HG02884 (cell line): ENCODE results near the gene NES.

ENCODE experiments used
- ATAC-seq: cut with Tn5 transposase; IDR thresholded peaks from one replicate; pipeline ENCODE4 v1.9.1; 2021; ENCODE audit warnings: mild to moderate bottlenecking, moderate library complexity; ENCODE audit not compliant: unreplicated experiment

Gene NES

DNA sequence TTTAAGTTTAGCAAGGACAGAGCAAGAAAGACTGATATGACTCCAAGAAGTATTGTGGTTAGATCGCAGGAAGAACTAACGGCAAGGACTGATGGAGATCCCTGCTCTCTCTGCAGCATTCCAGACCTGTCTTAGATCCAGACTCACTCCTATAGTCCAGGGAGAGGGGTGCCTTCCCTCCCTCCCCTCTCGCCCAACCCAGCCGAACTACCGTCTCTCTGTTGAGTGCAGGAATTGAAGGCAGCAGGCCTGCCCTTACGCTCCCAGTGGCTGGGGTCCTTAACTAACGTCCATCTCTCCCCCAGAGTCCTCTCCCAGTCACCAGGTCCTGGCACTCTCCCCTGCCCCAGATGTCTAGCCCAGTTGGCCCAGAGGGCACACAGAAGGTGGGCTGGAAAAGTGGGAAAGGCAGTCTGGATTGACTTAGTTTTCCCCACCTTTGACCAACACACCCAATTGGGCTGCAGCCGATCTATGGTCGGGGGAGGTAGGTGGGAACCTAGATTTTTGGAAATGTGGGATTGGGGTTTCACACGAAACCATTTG, 27.0 kb upstream of the NES start:
- ATAC-seq: no peak

DNA sequence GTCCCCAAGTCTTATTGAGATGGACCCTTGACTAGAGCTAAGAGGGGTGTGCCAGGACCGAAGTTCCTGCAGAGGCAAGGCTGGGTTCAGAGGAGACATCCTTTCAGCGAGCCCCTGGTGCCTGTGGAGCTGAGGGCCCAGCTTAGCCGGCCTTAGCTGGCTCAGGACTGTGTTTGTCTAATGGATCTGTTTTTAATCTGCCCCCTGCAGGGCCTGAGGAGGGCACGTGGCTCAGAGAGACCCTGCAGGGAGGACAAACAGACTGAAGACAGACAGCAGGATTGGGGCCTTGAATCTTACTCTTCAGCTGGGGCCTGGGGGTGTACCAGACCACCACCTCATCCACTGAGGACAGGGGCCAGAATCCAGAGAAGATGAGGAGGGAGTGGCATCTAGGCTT, 26.5 kb upstream of the NES start:
- ATAC-seq: no peak

DNA sequence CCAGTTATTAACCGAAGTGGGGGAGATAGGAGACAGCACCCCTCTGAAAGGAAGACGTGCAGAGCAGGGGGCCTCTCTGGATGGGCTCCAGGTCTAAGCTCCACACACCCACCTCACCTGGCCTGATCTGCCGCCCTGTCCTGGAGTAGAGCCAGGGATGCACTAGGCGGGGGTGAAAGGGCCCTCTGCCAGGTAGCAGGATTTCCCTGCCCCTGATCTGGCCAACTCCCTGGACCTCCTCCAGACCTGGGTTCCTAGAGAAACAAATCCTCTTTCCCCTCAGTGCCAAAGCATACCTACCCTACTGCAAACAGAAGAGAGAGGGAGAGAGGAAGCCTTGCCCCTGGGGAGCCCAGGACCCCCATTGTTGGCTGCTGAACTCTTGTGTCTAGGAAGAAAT, 26.1 kb upstream of the NES start:
- ATAC-seq: no peak

DNA sequence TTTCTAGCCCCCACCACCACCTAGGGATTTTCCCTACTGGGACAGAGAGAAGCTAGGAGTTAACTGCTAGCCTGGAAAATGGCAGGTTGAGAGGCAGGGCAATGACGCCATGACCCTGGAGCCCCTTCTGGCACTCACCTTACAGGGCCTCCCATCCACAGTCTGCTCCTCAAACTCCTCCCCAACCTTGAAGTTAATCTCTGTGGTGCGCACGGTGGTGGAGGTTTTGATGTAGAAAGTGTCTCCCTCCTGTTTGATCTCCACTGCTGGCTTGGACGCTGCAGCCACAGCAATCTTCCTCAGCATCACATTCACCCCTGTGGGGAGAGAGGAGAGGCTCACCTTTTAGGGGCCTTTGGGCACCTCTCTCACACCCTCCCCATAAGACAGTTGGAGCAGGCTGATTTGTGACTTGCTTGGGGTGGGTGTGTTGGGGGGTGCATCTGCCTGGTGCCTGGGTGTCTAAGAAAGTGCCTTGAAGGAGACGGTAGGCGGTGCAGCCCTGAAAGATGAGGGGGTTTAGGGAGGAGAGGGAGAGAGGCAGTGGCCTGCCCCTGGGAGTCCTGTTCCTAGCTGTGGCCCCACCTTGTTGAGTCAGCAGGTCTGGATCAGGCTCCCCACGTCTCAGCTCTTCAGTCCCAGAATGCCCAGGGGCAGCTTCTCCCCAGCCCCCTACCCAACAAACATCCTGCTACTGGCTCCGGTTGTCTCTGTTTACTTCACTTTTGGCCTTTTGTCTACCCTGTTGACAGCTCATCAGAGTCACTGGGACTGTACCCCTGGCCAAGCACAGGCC, 23.7 kb upstream of the NES start:
- ATAC-seq: no peak

DNA sequence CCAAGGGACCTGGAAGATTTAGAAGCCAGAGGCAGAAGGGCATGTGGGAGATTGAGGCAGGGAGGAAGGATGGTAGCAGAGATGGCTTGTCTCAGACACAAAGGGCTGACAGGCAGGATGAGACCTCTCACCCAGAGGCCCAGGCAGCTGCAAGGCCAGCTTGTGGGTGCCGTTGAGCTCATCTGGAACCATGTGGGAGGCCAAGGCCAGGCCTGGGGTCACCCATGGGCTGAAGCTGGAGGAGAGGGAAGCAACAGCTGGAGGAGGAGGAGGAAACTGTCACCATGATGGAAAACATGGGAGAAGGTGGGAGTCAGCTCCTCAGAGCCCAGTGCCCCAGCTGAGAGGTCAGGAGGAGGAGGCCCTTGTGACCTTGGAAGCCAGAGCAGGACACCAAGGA, 21.8 kb upstream of the NES start:
- no peak for ATAC-seq

DNA sequence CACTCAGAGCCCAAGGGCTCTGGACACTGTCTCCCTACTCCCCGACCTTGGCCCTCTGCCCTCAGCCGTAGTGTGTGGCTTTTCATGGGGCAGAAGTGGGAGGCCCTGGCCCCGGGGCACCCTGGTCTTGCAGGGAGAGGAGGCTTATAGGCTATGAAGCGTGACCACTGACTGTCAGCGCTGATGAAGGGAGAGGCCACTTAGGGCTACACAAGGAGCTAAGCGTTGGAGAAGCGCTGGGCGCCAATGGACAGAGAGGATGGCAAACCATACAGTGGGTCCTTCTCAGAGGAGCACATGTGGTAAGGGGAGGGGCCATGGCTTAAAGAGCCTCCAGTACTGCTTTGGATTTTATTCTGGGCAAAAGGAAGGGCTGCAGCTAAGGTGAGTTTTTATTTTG, 20.3 kb upstream of the NES start:
- ATAC-seq: no peak

DNA sequence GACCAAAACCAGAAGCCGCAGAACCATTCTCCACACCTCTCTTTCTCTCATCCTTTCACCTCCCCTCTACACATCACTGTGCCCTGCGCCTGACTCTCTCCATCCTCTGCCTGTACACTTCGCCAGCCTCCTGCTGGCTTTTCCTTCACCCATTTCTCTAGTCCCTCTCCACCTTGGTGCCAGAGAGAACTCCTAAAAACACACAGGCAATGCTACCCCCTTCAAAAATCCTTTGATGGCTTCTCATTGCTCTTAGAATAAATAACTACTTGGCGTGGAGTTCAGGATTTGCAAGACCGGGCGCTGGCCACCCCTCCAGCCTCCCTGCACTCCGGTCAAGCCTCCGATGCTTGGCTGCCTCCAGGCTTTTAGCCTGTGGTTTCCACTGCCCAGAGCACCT, 19.5 kb upstream of the NES start:
- ATAC-seq: no peak

DNA sequence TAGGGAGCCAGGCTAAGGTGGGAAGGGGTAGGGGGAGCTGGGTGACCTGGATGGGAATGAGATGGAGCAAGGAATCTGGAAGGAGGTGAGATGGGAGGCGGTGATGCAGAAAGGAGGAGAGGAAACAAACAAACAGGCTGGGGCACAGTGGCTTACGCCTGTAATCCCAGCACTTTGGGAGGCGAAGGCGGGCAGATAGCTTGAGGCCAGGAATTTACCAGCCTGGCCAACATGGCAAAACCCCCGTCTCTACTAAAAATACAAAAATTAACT, 17.4 kb upstream of the NES start:
- no peak for ATAC-seq

DNA sequence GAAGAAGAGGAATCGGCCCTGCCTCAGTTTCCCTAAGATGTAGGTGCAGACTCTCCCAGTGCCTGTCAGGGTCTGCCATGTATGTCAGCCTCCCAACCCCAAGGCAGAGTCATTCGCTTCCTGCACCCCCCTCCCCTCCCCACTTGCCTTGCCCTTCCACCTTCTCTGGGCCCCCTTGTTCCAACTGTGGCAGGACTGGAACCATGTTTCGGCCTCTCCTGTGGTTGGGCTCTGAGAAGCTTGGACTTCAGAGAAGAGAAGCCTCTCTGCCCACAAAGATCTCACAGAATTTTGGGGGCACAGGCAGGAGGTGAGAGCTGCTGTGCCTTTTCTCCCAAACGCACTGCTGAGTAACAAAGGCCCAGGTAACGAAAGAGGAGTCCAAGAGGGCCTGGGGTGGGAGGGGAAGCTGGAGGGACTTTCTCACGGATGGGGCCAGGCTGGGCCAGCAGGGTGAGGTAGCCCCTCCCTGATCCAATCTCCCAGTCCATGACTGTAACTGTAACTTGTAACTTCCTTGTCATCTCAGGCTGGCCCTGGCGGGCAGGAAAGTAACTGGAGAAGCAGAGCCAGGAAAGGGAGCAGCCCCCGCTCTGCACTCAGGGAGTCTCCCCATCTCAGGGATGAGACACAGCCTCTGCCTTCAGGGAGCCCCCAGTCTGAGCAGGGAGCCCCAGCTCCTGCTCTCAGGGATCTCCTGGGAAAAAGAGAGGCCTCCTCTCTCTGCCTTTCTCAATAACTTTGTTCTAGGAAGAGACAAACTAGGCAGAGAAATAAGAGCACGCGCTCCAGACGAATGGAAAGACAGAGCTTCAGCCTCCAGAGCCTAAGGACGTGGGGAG, 16.9 kb upstream of the NES start:
- no peak for ATAC-seq

DNA sequence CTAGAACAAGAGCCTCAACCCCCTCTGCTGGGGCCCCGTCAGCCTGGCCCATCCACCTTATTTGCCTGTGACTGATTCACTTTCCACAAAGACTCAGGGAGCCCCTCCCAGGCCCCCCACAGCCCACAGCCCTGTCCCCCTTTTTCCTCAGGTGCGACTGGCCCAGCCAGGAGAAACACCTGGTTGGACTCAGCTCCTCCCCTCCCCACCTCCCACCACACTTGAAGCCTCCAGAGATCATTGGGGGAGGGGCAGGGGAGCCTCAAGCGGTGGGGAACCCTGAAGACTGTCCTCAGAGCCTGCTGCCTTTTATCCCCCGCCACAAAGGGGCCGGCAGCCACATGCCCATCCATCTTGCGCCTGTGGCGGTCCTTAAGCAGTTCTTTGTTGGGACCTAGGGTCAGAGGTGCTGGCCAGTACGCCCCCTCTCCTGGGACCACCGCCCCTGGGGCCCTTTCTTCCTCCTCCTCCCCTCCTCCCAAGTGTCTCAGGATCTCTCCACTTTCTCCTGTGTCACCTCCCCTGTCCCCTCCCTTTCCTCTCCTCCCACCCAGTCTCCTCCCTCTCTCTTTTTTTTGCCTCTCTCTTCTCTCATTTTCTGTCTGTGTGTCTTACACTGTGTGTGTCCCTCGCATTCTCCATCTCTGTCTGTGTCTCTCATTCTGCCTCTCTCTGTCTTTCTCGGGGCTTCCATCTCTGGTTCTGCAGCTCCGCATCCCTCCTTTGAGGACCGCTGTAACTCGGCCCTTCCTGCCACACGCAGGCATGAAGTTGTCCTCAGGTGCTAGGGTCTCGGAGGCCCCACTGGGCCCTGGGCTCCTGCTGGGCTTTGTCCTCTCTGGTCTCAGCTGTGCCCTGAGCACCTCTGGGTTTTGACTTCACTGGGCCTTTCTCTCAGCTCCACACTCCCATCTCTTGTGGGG, 16.0 kb upstream of the NES start:
- ATAC-seq: no peak

DNA sequence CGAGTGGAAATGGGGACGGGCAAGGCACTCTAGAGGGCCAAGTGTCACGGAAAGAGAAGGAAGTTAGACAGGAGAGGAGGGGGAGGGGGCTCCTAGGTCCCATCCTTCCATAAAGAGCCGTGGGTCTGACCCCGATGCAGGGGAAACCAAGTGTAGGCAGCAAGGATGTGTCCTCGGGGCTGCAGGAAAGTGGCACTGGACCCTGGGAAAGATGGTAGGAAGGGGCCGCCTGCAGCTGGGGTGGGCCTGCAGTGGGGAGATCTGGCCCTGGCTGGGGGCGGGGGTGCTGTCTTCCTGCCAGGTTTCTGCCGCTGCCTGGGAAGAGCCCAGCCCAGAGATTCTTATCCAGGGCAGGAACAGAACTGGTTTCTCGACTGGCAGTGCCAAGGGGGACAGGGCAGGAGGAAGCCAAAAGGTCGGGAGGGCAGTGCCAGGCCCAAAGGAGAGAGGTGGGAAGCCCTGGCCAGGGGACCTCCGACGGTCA, 15.3 kb upstream of the NES start:
- no peak for ATAC-seq

DNA sequence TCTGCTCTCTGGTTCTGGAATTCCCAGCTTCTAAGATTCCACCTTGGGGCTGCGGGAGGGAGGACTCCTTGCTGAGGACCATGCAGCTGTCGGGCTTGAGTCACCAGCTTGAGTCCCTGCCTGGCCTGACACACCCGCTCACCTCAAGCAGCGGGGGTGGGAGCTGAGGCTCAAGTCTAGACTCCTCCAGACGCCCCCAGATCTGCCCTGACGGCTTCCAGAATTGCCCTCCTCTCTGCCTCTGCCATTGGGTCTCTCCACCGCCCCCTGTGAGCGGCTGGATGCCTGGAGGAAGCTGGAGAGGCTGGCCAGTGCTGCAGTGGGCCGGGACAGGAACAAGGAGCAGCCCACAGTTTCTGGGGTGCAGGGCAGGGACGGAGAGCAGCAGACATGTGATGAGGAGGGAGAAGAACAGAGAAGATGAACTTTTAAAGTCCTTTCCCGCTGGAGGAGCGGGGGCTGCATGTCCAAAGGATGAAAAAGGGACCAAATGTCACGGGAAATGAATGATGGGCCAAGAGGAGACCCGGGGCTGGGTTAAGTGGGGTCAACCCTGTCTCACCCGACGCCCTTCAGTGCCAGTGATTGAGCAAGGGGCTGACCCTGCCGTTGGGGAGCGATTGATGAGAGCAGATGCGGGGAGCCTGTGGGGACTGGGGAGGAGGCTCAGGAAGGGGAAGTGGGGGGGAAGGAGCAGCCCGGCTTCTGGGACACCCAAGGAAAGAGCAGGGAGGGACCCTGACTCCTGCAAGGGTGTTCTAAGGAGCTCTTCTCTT, 14.6 kb upstream of the NES start:
- ATAC-seq: no peak

DNA sequence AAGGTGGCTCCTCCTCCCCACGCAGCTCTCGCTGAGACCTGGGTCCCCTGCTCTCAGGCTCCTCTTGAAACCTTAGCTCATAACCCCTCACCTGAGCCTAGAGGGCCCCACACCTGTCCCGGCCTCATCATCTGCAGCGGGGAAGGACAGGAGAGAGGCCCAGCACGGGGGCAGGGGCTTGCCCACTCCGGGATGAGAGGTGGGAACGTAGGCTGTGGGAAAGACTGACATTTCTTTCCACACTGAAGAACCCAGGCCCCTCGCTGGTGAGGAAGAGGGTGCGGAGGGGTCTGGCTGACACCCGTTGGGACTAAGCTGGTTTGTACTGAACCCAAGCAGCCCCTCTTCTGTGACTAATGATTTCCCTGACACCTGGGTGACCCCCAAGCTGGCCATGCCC, 14.0 kb upstream of the NES start:
- no peak for ATAC-seq

DNA sequence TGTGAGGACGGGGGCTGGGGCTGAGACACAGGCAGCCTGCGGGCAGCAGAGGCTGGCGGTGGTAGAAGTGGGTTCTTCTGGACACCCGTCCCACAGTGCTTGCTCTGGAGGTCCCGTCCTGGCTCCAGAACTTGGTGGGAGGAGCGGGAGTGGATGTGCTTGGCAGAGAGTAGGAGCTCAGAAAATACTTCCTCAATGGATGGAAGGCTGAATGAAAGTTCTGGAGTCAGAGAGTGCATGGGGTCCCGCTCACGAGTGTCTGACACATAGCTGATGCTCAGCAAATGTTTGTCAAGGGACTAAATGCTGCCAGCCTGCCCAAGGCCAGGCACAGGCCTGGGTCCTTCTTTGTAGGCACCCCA, 13.4 kb upstream of the NES start:
- no peak for ATAC-seq

DNA sequence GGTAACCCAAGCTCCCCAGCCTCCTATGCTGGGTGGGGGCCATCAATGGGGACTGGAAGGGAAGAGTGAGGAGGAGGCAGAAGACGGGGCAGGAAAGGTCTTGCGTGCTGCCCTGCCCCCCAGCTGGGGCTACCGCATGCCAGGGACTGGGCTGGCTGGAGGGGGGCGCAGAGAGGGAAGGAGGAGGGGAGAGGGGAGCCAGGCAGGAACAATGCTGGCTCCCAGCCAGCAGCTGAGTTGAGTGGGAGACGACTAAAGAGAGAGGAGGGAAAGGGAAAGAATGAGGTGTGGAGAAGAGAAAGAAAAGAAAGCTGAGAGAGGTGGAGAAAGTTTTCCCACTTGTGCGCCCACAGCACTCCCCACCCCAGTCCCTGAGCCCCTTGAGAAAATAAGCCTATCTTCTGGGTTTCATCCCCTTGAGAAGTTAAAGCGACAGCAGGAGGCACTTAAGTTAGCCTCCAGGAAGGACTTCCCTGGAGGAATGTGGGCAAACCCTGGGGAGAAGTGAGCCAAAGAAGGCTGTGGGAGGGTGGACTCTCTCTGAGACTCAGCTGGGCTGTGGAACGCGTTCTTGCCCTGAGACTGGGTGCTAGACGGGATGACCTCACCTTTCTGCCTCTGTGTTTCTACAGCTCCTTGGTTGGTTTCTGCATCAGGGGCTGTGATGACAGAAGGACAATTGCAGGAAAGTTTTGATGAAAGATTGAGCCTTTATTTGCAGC, 12.9 kb upstream of the NES start:
- no peak for ATAC-seq

DNA sequence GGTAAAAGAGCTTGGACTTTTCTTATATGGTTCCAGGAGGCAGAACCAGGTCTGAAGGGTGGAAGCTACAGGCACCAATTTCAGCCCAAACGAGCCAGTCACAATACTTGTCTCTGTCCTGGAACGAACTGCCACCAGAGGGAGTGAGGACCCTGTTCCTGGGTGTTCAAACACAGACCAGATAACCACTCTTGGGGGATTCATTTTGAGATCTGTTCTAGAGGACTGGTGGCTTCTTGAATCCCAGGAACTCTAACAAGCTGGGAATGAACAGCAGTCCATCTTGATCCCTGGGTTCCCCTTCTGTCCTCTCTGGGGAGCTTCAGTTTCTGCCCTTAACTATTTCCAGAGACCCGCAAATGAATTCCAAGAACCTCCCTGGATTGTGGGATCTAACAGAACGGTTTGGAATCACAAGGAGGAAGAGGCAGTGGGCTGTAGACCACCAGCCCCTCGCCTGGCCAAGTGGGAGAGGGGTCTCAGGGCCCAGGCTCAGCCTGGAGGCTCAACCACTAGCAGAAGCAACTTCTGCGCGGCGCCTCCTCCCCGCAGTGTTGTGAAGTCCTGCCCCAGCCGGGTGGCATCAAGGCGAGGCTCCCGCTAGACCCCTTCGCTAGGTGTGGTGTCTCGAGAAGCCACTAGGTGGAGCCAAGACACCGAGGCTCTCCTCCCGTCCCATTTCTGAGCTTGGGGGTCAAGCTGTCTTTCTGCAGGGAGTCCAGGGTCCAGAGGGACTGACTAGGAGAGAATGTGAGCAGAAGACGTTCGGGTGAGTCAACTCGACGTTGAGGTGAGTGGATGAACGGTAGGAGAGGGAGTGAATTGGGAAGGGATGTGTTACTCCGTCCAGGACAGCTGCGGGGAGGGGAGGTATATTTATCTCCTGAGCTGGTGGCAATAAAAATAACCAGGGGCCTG, 12.1 kb upstream of the NES start:
- no peak for ATAC-seq

DNA sequence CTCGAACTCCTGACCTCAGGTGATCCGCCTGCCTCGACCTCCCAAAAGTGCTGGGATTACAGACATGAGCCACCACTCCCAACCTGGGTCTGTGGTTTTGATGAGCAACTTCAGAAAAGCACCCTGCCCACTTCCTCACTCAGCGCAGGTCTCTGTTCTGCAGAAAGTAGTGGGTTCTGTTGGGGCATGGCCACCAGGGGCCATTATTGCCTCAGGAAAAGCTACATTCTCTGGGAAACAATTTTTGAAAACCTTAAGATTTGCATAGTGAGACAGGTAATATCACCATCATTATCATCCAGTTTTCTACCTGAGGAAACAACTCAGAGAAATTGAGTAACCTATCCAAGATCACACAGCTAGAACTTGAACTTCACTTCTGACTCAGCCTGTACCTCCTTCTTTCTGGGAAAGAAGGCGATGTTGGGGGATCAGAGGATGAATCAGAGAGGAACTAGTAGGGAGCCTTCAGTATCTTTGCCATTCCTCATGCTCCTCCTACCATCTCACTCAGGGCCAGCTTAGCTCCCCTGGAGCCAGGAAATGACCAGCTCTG, 7.1 kb upstream of the NES start:
- no peak for ATAC-seq

DNA sequence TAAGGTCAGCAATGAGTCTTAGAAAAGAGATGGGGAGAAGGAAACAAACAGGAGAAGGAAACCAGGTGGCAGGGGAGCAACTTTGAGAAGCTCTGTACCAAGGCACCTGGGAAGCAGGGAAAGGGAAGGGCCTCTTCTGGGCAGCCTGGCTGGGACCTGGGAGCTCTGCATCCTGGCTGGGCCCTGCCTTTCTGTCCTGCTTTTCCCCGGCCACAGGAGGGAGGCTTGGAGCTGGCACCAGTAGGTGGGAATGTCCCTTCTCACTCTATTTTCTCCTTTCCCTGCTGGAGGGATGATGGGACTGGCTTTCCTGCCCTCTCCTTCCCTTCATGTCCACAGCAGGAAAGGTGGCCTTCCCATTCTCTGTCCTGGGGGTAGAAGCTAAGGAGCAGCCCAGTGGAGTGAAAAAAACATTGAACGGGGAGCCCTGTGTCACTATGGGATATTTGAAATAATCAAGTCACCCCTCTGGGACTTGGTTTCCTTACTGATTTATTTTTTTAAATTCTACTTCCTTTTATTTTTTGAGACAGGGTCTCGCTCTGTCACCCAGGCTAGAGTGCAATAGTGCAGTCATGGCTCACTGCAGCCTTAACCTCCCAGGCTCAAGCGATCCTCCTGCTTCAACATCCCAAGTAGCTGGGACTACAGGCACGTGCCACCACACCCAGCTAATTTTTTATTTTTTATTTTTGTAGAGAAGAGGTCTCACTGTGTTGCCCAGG, 5.1 kb upstream of the NES start:
- ATAC-seq: no peak
